BE2C (cell line): ENCODE results near the gene COA5.

Source experiments
- DNase-seq: peaks from one replicate; pipeline ENCODE4 v3.0.0-alpha.2; 2020
- H3K27me3 ChIP-seq: fragments of 250-450 bp; sonication (Bioruptor Pico); 2 replicates; pipeline ENCODE4 v1.5.1; 2020; ENCODE audit warnings: mild to moderate bottlenecking
- H3K36me3 ChIP-seq: fragments of 250-450 bp; sonication (Bioruptor Pico); 2 replicates; pipeline ENCODE4 v1.5.1; 2020; ENCODE audit warnings: mild to moderate bottlenecking
- H3K4me1 ChIP-seq: fragments of 250-450 bp; sonication (Bioruptor Pico); 2 replicates; pipeline ENCODE4 v1.5.1; 2020
- H3K4me3 ChIP-seq: 2 replicates; pipeline ENCODE4 v1.5.1; 2011; ENCODE audit warnings: low read depth, low read length
- H3K9me3 ChIP-seq: fragments of 250-450 bp; sonication (Bioruptor Pico); 2 replicates; pipeline ENCODE4 v1.5.1; 2020
- TF ChIP-seq, protein P1 (sequence below): IDR thresholded peaks from 2 replicates; pipeline ENCODE4 v1.5.1; 2012; ENCODE audit warnings: mild to moderate bottlenecking, low read depth, low read length

Gene COA5

DNA sequence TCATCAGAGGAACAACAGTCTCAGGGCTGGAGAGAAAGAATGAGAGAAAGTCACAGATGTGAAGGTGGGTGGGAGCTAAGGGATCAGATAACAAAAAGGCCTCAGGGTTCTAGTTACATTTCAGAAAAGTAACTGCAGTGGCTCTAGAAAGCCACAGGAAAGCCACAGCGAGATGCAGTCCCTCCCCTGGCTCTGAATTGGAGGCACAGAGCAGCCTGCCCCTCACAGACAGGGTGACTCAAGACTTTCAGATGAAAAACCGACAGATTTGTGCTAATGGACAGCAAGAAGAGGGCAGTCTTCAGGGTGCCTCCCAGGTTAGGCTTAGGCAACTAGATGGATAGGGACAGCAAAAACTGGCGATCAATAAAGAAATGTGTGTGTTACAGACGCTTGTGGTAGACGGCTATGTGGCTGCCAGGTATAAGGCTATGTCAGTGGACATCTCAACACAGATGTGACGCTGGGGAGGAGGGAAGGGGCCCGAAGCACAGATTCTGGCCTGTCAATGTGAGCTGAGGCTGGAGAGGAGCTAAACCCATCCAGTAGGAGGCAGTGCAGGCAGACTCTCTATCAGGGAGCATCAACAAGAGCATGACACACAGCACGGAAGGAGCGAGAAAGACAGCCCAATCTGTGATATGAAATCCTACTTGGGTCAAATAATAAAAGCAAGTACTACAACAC is 26.2 kb upstream of the COA5 start:
- Histone ChIP-seq H3K9me3 (no peaks in the 10 kb centered on the region), H3K27me3 (no peaks in the 10 kb centered on the region), H3K36me3 (no peaks in the 10 kb centered on the region), H3K4me1 (no peaks in the 10 kb centered on the region), H3K4me3 (no peak overlapping the region)
- DNase-seq = no peak
- TF ChIP-seq, protein P1, sequence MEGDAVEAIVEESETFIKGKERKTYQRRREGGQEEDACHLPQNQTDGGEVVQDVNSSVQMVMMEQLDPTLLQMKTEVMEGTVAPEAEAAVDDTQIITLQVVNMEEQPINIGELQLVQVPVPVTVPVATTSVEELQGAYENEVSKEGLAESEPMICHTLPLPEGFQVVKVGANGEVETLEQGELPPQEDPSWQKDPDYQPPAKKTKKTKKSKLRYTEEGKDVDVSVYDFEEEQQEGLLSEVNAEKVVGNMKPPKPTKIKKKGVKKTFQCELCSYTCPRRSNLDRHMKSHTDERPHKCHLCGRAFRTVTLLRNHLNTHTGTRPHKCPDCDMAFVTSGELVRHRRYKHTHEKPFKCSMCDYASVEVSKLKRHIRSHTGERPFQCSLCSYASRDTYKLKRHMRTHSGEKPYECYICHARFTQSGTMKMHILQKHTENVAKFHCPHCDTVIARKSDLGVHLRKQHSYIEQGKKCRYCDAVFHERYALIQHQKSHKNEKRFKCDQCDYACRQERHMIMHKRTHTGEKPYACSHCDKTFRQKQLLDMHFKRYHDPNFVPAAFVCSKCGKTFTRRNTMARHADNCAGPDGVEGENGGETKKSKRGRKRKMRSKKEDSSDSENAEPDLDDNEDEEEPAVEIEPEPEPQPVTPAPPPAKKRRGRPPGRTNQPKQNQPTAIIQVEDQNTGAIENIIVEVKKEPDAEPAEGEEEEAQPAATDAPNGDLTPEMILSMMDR = peak; percentile 37; the same call in 1 of the 2 replicates

GRCh38 chr2:98632351-98632750 is 24.0 kb upstream of the COA5 start:
- Histone ChIP-seq H3K4me3 (no peak overlapping the region), H3K27me3 (no peaks in the 10 kb centered on the region), H3K36me3 (no peaks in the 10 kb centered on the region), H3K4me1 (no peaks in the 10 kb centered on the region), H3K9me3 (no peaks in the 10 kb centered on the region)
- DNase-seq = no peak
- TF ChIP-seq, protein P1 = no peak

- Histone ChIP-seq H3K36me3 (no peaks in the 10 kb centered on the region), H3K27me3 (no peaks in the 10 kb centered on the region), H3K4me1 (no peaks in the 10 kb centered on the region), H3K9me3 (no peaks in the 10 kb centered on the region), H3K4me3 (no peak overlapping the region)
- DNase-seq = no peak
- TF ChIP-seq, protein P1 = no peak
Measured at GRCh38 chr2:98623657-98624056, 15.3 kb upstream of the COA5 start.

- Histone ChIP-seq H3K27me3 (no peaks in the 10 kb centered on the region), H3K4me3 (no peak overlapping the region), H3K9me3 (no peaks in the 10 kb centered on the region), H3K4me1 (no peaks in the 10 kb centered on the region), H3K36me3 (no peaks in the 10 kb centered on the region; the same call in 1 of the 2 replicates)
- no peak for DNase-seq
- TF ChIP-seq, protein P1 = no peak
Measured at GRCh38 chr2:98617149-98617548, 8.8 kb upstream of the COA5 start.

- Histone ChIP-seq H3K36me3 (no peaks in the 10 kb centered on the region; the same call in 1 of the 2 replicates), H3K27me3 (no peaks in the 10 kb centered on the region), H3K4me1 (no peaks in the 10 kb centered on the region), H3K4me3 (no peak overlapping the region), H3K9me3 (no peaks in the 10 kb centered on the region)
- no peak for DNase-seq
- TF ChIP-seq, protein P1 = no peak
Measured at GRCh38 chr2:98615481-98615880, 7.2 kb upstream of the COA5 start.

GRCh38 chr2:98614024-98614739 is 5.9 kb upstream of the COA5 start:
- no peak for DNase-seq
- no peak overlapping the region for H3K4me3 ChIP-seq
- no peaks in the 10 kb centered on the region for H3K4me1 ChIP-seq
- TF ChIP-seq, protein P1 = no peak
- no peaks in the 10 kb centered on the region; the same call in 1 of the 2 replicates for H3K36me3 ChIP-seq
- H3K27me3 ChIP-seq = no peaks in the 10 kb centered on the region
- H3K9me3 ChIP-seq = no peaks in the 10 kb centered on the region
